HepG2 (cell line): ENCODE data around the gene ULK4. TPM values are rescaled to one million over a fixed set of nuclear protein-coding genes. Genes with fewer than 3 reads are reported as not detected.

ENCODE experiments used
- ATAC-seq: fragments of 200-7000 bp; cut with Tn5 transposase; 3 replicates; pipeline ENCODE4 v1.9.1; 2020; ENCODE audit warnings: mild to moderate bottlenecking, moderate library complexity
- BruUV-seq: library from RNA; stranded (reverse); fragments of 400-500 nt; replicated peaks from 2 replicates; lab custom pipeline; 2021; lab: Mats Ljungman, UMichigan
- CTCF ChIA-PET: fragments of 300-600 bp; formaldehyde crosslinking; extraction: SDS; loops from one replicate; lab custom pipeline; 2021; ENCODE audit warnings: low total read pairs, inconsistent platforms, low intra/inter-chr PET ratio; lab: Yijun Ruan, JAX
- POLR2A ChIA-PET: fragments of 350-600 bp; sonication (Branson Sonifier 250); formaldehyde crosslinking; loops from one replicate; lab custom pipeline; 2020; ENCODE audit warnings: antibody characterized with exemption, inconsistent platforms; lab: Yijun Ruan, JAX
- DNase-seq: peaks from one replicate; pipeline ENCODE4 v3.0.0-alpha.2; 2015; ENCODE audit warnings: low spot score
- FAIRE-seq: peaks from 3 replicates; lab custom pipeline; 2011; peaks lifted over from hg19 to GRCh38; lab: Jason Lieb, UNC
- H2AFZ ChIP-seq: one replicate; pipeline ENCODE4 v1.6.1; 2011; ENCODE audit warnings: low read length, inconsistent platforms
- H3K27ac ChIP-seq: fragments of 300-600 bp; 3 replicates; pipeline ENCODE4 v1.8.0; 2011; ENCODE audit warnings: mixed run types, mild to moderate bottlenecking, mixed read lengths, low read length, inconsistent platforms; ENCODE audit not compliant: insufficient read depth; ENCODE audit errors: extremely low read length
- H3K27me3 ChIP-seq, 2 experiments: fragments of 200-600 bp in 1 of 2; 2 replicates in 1 of 2; 3 replicates in 1 of 2; pipeline versions ENCODE4 v1.6.0 to v1.8.0; 2011; ENCODE audit warnings: low read length in 2 of 2, mild to moderate bottlenecking in 2 of 2, moderate library complexity in 2 of 2, inconsistent platforms in 1 of 2; ENCODE audit not compliant: insufficient read depth in 2 of 2, control insufficient read depth in 1 of 2
- H3K36me3 ChIP-seq, 2 experiments: fragments of 200-600 bp in 1 of 2; replicated peaks in 1 of 2; 2 replicates in 1 of 2; 3 replicates in 1 of 2; pipeline versions ENCODE4 v1.5.1 to v1.8.0; 2011; ENCODE audit warnings: low read length in 2 of 2, inconsistent platforms in 1 of 2; ENCODE audit not compliant: insufficient read depth in 2 of 2, control insufficient read depth in 1 of 2
- H3K4me1 ChIP-seq: 2 replicates; pipeline ENCODE4 v1.5.1; 2012; ENCODE audit warnings: low read length, inconsistent platforms; ENCODE audit not compliant: insufficient read depth
- H3K4me2 ChIP-seq: 2 replicates; pipeline ENCODE4 v1.6.0; 2011; ENCODE audit warnings: low read depth, low read length, inconsistent platforms
- H3K4me3 ChIP-seq, 3 experiments: fragments of 200-600 bp in 1 of 3; sonication (generic), shearing (Covaris generic) in 1 of 3; replicated peaks in 1 of 3; 2 replicates each; pipeline ENCODE4 v1.5.1; 2011 to 2016; ENCODE audit warnings: low read length in 3 of 3, inconsistent platforms in 2 of 3, low read depth in 2 of 3, mild to moderate bottlenecking in 2 of 3, control low read depth in 1 of 3, mixed read lengths in 1 of 3; ENCODE audit not compliant: insufficient read depth in 1 of 3
- H3K79me2 ChIP-seq: one replicate; pipeline ENCODE4 v1.6.1; 2011; ENCODE audit warnings: low read length, inconsistent platforms; ENCODE audit not compliant: insufficient read depth
- H3K9ac ChIP-seq: 2 replicates; pipeline ENCODE4 v1.6.0; 2011; ENCODE audit warnings: mild to moderate bottlenecking, low read depth, low read length, inconsistent platforms; ENCODE audit not compliant: insufficient read depth
- H3K9me3 ChIP-seq: 2 replicates; pipeline ENCODE4 v1.5.1; 2012; ENCODE audit warnings: mild to moderate bottlenecking, low read length
- H4K20me1 ChIP-seq: 2 replicates; pipeline ENCODE4 v1.6.0; 2011; ENCODE audit warnings: inconsistent platforms, mild to moderate bottlenecking, low read length, moderate library complexity; ENCODE audit not compliant: insufficient read depth
- ATF3 ChIP-seq: sonication (generic); formaldehyde crosslinking; IDR thresholded peaks from 2 replicates; pipeline ENCODE4 v1.4.0; 2020; ENCODE audit warnings: missing genetic modification reagents
- CEBPB ChIP-seq: IDR thresholded peaks from 2 replicates; pipeline ENCODE4 v1.6.1; 2011; ENCODE audit warnings: low read depth, low read length, improper control_type of control experiment, borderline replicate concordance
- CTCF ChIP-seq: sonication (generic); formaldehyde crosslinking; IDR thresholded peaks from 2 replicates; pipeline ENCODE4 v1.5.0; 2020; ENCODE audit warnings: mild to moderate bottlenecking, missing genetic modification reagents, moderate library complexity
- HOXD1 ChIP-seq: sonication (generic); formaldehyde crosslinking; IDR thresholded peaks from 2 replicates; pipeline ENCODE4 v1.5.0; 2020; ENCODE audit warnings: missing genetic modification reagents
- NPAS2 ChIP-seq: sonication (generic); formaldehyde crosslinking; IDR thresholded peaks from 2 replicates; pipeline ENCODE4 v1.8.0; 2022; ENCODE audit warnings: mild to moderate bottlenecking, missing genetic modification reagents, borderline replicate concordance
- REST ChIP-seq, 2 experiments: IDR thresholded peaks; 2 replicates each; pipeline ENCODE4 v1.6.1; 2011 to 2012; ENCODE audit warnings: low read length in 2 of 2, borderline replicate concordance in 1 of 2, low read depth in 1 of 2, mild to moderate bottlenecking in 1 of 2, moderate library complexity in 1 of 2
- XRCC5 ChIP-seq: fragments of 200-400 bp; formaldehyde crosslinking; optimal IDR thresholded peaks from 2 replicates; pipeline ENCODE3; 2017; ENCODE audit warnings: mild to moderate bottlenecking, low read length
- ZNF782 ChIP-seq: sonication (generic); formaldehyde crosslinking; IDR thresholded peaks from 2 replicates; pipeline ENCODE4 v1.4.0; 2020; ENCODE audit warnings: missing genetic modification reagents, mild to moderate bottlenecking, borderline replicate concordance
- WGBS: methylation state at CpG from one replicate; pipeline ENCODE4 v1.1.6; 2017; ENCODE audit warnings: low lambda C conversion rate; 5-methylcytosine and 5-hydroxymethylcytosine counted together
- in situ Hi-C: cut with HindIII; loops from 2 replicates; pipeline ENCODE4 v1.10.0; 2017; ENCODE audit warnings: low pct_unique_long_range_greater_than_20kb; ENCODE audit not compliant: extremely low pct_ligation_motif_present
- intact Hi-C: fragments of 100-400 bp; cut with micrococcal nuclease; formaldehyde crosslinking; loops from one replicate; pipeline ENCODE4 v1.10.0; 2022; ENCODE audit not compliant: unreplicated experiment
- polyA plus RNA-seq, 8 experiments: library from polyadenylated mRNA; depleted of rRNA in 3 of 8; stranded (reverse) in 7 of 8; unstranded in 1 of 8; fragments of >200 nt; fragmentation: Illumina TruSeq in 4 of 8; extraction: Trizol in 4 of 8; gene quantifications; 2 replicates each; pipeline versions ENCODE4 v1.2.1 to v1.2.3, GENCODE V29; 2011 to 2016; ENCODE audit warnings: low read depth in 4 of 8, missing spikeins in 1 of 8, mixed read lengths in 1 of 8; ENCODE audit not compliant: insufficient read depth in 1 of 8
- total RNA-seq, 5 experiments: library from RNA; depleted of rRNA; stranded (reverse); fragments of >200 nt; fragmentation: Illumina TruSeq; extraction: Trizol; gene quantifications; 2 replicates each; pipeline ENCODE4 v1.2.3, GENCODE V29; 2016; ENCODE audit warnings: low read depth in 1 of 5

The ULK4 gene
- total and polyA plus RNA-seq, 2 of the 13 experiments (the other 11 are each of a cell fraction or from before 2014, with no cell fraction given) = 6.7 to 11.8 TPM

- Histone ChIP-seq H4K20me1 (no peaks in the 10 kb centered on the region), H3K4me2 (no peak overlapping the region), H3K4me3 (no peak overlapping the region), H3K27ac (no peak overlapping the region), H3K79me2 (no peaks in the 10 kb centered on the region), H3K9me3 (no peaks in the 10 kb centered on the region), H3K9ac (no peak overlapping the region), H3K4me1 (peaks cover 1% of the 10 kb centered on the region), H3K36me3 (no peaks in the 10 kb centered on the region), H3K27me3 (no peaks in the 10 kb centered on the region), H2AFZ (no peak overlapping the region)
- in situ Hi-C loops = no loop called here
- TF ChIP-seq CTCF (peak; percentile 30), XRCC5 (no peak)
- intact Hi-C loops = loop anchor here (10.0 kb wide), 1 partner anchor 204 kb away; no protein-coding TSS in a partner anchor
- no TSS peak for BruUV-seq
- POLR2A ChIA-PET = no interaction called here
- ATAC-seq (peak; percentile 44; the same call in 1 of the 3 replicates), DNase-seq (no peak), FAIRE-seq (no peak)
- 63% methylated on average over 4 of the region's 4 CpGs for WGBS
- CTCF ChIA-PET = no interaction called here
These were observed 513.5 kb downstream of the ULK4 start for GRCh38 chr3:41448396-41448795.

DNA sequence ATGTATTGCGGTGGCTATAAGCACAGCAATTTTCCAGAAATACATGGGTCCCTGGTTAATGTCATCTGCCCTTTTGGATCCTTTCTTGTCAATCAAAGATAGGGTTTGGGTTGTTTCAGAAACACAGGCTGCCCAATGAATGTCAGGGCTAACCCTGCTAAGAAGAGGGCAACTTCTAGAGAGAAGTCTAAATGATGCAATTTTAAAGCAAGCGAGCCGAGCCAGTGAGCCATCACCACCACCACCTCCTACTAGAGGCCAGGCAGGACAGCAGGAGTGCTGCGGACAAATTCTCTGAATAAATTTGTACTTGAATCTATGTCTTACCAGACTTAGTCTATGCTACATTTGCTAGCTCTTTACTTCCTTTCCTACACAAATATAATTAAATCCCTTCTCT is 514.2 kb downstream of the ULK4 start:
- Histone ChIP-seq H3K4me1 (peaks cover 8% of the 10 kb centered on the region), H3K27me3 (no peaks in the 10 kb centered on the region), H3K36me3 (no peaks in the 10 kb centered on the region), H3K4me2 (no peak overlapping the region), H3K9ac (no peak overlapping the region), H3K79me2 (no peaks in the 10 kb centered on the region), H3K9me3 (no peaks in the 10 kb centered on the region), H3K4me3 (no peak overlapping the region), H3K27ac (no peak overlapping the region), H4K20me1 (no peaks in the 10 kb centered on the region), H2AFZ (no peak overlapping the region)
- in situ Hi-C loops (no loop called here), intact Hi-C loops (loop anchor here (10.0 kb wide), 1 partner anchor 203 kb away; no protein-coding TSS in a partner anchor)
- ChIA-PET POLR2A (no interaction called here), CTCF (no interaction called here)
- WGBS = 92% methylated on average over 4 of the region's 4 CpGs
- BruUV-seq = no TSS peak
- no peak for DNase-seq
- no peak for ATAC-seq
- TF ChIP-seq REST (IDR thresholded peaks at IDR 0.05; ENCODE audit: borderline replicate concordance in 1 of 2, low read depth in 1 of 2, low read length in 2 of 2) (no peak), ATF3 (CRISPR knock-in tag) (no peak), ZNF782 (no peak), HOXD1 (CRISPR knock-in tag) (no peak), CEBPB (no peak), NPAS2 (CRISPR knock-in tag) (no peak)
- no peak for FAIRE-seq
